ENCODE data around the gene B3GNT9. TPM values are rescaled to one million over a fixed set of nuclear protein-coding genes. Genes with fewer than 3 reads are reported as not detected.

Gene B3GNT9
- total RNA-seq, 1 donor from 2014 or later, result 7.8 TPM

DNA sequence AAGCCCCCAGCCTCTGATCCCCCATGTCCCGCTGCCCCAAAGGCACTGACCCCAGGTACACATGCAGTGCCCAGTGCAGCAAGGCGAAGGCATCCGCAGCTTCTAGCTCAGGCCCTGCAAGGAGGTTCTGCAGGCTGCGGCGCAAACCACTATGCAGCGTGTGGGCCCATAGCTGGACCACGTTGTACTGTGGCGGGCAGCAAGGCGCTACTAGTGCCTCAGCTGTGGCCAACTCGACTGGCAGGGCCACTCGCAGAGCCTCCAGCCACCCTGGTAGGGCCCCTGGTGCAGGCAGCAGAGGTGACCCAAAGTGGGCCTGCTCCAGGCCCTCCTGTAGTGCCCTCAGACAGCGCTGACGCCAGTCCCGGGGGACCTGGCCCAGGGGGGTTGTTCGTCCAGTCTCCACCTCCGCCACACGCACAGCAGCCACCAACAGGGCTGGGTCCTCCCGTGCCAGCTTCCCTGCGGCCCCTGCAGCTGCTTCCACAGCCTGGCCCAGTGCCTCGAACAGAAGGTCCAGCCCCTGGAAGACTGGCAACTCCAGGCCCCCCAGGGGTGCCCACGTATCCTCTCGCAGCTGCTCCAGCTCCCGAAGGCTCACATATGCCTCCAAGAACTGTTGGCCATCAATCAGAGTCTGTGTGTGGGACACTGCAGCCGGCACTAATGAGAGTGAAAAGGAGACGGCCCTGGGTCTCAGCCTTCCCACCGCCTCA lies 36.5 kb upstream of the B3GNT9 start:
- no peak for ATAC-seq
- DNase-seq, result no peak
- intact Hi-C loops (cut with micrococcal nuclease), result no loop called here

DNA sequence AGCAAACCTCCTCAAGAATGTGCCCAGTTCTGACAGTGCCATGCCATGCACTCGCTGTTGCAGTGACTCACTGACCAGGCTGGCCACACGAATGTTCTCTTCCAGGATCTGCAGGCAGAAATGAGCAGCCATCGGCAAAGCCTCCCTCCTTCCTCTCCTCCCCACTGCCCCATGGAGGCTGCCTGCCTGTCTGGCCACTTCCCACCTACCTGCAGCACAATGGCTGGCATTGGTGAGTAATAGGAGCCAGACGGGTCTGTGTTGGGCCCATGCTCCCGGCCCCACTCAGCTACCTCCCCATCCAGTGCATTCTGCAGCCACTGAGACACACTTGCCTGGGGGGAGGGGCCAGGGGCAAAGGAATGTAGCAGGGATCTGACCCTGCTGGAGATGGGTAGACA lies 35.8 kb upstream of the B3GNT9 start:
- DNase-seq, result no peak
- no peak for ATAC-seq
- intact Hi-C loops (cut with micrococcal nuclease), result no loop called here

DNA sequence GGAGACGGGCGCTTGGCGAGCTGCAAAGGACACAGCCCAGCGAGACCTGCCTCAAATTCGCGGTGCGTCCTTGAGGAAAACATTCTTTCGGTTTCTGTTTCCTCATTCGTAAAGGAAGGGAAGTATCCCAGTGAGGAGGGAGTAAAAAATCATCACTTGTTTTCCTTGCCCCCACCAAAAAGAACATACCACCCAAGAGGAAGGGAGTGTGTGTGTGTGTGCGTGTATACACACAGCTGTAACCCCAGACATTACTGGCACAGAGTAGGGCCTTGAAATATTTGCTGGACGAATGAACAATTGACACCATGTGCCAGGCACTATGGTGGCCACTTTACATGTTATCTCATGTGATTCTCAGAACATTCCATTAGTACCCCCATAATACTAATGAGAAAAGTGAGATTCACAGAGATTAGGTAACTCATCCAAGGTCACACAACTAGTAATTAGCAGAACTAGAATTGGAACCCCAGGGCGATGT lies 34.9 kb upstream of the B3GNT9 start:
- DNase-seq (no peak), ATAC-seq (no peak)
- intact Hi-C loops (cut with micrococcal nuclease), result no loop called here

DNA sequence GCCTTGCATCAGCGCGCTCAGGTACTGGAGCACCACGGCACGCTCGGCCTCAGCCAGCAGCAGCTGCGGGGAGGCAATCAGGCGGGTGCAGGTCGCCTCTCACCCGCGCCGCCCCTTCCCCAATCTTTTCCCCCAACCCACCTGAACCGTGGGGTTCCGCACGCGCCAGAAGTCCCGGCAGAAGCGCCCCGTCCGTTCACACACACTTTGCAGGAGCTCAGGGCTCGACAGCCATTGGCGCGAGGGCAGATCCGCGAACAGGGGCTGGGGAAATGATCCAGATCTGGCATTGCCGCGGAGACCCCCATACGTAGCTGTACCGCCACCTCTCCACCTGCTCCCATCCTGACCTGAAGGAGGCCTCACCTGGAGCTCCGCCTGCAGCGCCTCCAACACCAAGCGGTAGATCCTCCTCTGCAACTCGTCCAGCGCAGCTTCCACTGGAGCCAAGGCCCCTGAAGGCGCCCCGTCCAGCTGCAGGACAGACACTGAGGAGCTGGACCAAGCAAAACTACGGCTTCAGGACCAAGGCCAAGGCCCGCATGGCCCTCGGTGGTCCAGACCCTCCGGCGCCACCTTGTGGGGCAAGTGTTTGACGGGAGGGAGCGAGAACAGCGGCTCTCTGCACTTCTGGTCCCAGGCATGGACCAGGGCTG lies 34.3 kb upstream of the B3GNT9 start:
- peak; percentile 54 for ATAC-seq
- DNase-seq, result peak; percentile 97
- intact Hi-C loops (cut with micrococcal nuclease), result no loop called here

DNA sequence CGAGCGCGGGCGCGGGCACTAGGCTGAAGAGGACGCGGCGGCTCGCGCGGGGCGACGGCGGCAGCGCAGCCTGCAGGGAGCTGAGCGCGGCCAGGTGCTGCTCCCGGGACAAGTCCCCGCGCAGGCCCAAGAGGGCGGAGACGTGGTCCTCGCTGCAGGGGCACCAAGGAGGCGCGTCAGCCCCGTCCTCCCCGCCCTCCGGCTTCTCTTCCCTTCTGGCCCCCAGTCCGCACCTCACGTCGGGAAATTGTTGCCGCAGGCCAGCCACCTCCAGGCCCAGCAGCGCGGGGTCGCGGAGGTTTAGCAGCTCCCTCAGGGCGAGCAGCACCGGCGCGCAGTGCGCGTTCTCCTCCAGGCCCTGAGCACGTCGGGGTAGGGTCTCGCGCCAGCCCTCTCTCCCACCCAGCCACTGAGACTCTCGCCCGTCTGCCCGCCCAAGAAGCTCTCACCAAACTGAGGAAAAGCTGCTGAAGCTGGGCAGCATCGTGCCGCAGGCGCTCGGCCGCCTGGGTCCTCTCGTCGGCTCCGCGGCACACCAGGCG lies 33.7 kb upstream of the B3GNT9 start:
- peak; percentile 29 for ATAC-seq
- DNase-seq, result peak; percentile 52
- intact Hi-C loops (cut with micrococcal nuclease), result no loop called here

DNA sequence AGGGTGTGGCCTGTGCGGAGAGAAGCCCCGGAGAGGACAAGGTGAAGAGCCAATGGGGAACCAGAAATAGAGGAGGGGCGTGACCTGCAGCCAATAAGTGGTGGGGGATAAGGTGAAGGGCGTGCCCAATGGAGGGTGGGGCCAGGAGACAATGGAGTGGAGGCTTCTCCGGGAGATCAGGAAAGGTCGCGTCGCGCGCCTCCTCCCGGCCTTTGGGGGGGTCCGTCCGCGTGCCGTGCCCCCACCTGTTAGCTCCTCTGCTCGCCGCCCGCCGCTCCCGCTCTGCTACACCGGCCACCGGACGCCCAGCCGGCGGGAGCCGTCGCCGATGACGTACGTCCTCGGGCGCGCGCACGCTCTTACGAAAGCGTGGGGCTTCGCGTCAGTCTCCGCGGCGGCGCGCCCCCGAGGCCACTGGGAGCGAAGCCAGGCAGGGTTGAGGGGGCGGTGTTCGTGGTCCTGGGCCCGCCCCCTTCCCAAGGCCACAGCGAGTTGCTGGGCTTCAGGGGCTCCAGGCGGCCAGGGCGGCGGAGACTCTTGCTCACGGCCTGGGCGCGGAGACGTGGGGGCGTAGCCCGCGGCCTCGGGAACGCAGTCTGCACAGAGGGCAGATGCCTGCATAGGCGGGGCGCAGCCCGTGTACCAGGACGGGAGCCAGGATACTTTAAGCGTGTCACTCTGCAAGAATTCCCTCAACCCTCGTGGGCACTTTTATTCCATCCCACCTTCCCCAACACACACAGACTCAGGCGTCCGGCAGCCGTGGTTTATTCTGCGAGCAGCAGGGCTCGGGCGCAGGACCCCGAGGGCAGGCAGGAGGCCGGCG lies 33.0 kb upstream of the B3GNT9 start, which contains the start of gene MATCAP1:
Gene MATCAP1 (minus strand): TSS at position 337 of the 826 bp plus-strand sequence. CDS start 3,353 bp downstream, outside the sequence.
- ATAC-seq, result peak; percentile 93
- intact Hi-C loops (cut with micrococcal nuclease), result no loop called here
- DNase-seq, result peak; percentile 96

DNA sequence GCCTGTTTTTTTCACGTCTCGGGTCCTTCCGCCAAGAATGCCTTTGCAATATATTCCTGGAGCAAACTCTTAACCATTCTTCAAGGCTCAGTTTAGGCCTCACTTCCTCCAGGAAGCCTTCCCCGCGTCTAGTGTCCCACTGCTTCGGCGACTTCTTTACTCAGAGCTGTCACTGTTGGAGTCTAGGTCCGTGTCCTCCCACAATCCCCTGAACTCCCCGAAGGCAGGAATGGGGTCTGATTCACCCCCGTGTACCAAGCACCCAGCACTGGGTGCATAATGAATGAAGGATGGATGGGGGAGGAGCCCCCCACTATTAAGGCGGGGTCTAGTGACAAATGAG lies 32.5 kb upstream of the B3GNT9 start:
- ATAC-seq (no peak), DNase-seq (no peak)
- intact Hi-C loops (cut with micrococcal nuclease), result no loop called here

DNA sequence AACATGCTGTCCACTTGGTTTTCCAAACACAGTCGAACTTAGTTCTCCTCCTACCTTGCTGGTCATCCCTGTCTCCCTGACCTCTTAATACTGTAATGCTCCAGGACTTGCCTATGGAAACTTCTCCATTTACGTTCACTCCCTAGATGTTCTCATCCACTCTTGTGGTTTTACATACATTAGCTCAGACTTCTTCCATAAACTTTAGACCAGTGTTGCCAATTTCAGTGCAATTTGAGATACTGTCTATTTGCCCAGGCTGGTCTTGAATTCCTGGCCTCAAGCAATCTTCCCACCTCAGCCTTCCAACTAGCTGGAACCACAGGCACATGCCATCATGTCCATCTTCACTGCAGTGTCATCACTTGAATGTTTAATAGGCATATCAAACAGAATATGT lies 31.5 kb upstream of the B3GNT9 start:
- intact Hi-C loops (cut with micrococcal nuclease), result no loop called here
- DNase-seq, result no peak
- no peak for ATAC-seq

DNA sequence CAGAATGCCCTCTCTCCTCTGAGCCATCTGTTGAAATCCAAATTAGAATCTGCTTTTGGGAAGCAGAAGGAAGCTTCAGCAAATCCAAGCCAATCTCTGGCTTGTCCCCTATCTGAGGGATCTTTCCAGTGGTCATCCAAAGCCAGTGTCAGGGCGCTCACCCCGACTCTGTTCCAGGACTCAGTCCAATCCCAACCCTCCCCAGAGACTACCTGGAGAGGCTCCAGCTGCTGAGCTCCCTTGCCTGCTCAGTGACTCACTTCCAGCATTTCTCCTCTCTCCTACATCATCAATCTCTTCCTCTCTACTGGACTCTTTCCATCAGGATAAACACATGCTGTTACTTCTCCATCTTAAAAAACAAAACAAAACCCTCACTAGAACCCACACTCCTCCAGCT lies 30.5 kb upstream of the B3GNT9 start:
- no peak for ATAC-seq
- intact Hi-C loops (cut with micrococcal nuclease), result no loop called here
- no peak for DNase-seq

DNA sequence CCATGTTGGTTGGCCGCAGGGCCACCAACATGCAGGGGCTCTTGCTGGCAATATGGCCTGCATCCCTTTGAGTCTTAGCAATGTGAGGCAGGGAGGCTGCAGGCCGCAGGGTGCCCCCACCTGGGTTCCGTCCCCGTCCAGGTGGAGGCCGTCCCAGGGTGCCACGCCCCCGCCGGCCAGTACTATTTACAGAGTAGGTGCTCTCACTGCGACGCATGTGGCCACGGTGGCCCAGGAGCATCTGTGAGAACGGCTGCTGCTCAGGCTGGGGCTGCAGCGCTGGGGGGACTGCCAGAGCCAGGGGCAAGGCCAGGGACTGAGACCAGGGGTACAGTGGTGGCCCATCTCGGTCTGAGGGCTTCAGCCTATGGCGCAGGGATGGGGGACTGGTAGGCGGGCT lies 29.4 kb upstream of the B3GNT9 start:
- DNase-seq, result no peak
- ATAC-seq, result no peak
- intact Hi-C loops (cut with micrococcal nuclease), result no loop called here

DNA sequence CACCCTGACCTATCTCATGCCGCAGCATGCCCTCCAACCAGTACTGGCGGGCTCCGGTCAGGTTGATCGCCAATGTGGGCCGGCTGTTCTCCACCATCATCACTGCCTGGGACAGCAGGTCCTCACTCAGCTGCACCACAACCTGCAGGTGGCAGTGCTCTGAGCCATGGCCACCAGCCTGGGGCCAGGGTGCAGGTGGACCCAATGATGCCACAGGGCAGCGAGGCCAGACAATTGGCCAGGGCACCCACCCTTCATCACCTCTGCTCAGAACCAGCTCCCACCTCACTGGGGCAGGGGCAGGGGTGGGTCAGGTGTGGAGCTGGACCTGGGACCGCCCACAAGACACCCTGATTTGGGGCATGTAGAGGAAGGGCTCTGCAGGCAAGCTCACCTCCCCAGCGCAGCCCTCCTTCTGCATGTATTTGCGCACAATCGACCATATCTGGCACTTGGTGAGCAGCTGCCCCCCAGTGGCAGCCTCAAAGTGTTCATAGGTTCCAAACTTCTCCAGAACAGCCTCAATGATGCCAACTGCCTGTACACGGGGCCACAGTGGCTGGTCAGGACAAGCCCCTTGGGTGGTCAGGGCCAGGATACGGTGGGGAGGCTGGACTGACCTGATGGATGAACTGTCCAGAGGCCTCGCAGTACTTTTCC lies 28.8 kb upstream of the B3GNT9 start:
- ATAC-seq, result no peak
- no peak for DNase-seq
- intact Hi-C loops (cut with micrococcal nuclease), result no loop called here

DNA sequence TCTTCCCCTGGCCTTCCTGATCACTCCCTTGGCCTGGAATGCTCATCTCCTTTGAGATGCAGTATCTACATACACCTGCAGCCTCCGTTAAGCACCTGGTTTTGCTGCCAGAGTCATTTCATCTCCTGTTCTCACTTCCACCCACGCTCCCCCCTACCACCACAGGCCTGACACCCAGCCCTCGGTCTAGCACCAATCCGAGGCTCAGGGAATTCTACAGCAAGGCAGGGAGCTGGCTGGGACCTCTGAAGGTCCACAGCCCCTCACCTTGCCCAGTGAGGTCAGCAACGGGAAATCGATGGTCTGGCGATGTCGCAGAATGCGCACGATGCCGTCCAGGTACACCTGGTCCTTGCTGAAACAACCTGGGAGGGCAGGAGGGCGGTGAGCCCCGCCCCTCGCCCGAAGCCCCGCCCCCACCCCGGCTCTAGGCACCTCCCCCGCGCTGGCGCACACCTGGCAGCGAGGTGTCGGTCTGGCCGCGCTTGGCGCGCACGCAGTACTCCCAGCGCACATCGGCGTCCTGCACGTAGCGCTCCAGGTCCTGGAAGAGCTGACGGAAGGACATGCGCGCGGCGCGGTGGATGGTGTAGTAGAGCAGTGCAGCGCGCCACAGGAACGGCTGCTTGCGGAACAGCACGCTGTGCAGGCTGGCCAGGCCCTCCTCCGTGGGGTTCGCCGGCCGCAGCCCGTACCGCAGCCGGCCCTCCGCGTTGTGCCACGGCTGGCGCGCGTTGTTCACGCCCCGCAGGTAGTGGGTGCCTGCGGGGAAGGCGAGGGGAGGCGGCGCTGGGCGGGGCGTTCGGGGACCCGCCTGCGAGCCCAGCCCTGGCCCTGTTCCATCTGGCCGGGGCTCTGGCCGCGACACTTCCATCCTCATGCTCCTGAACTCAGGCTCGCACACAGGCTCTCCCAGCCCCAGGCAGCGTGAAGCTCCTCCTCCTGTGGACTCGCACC lies 27.2 kb upstream of the B3GNT9 start:
- peak; percentile 45 for ATAC-seq
- intact Hi-C loops (cut with micrococcal nuclease), result no loop called here

DNA sequence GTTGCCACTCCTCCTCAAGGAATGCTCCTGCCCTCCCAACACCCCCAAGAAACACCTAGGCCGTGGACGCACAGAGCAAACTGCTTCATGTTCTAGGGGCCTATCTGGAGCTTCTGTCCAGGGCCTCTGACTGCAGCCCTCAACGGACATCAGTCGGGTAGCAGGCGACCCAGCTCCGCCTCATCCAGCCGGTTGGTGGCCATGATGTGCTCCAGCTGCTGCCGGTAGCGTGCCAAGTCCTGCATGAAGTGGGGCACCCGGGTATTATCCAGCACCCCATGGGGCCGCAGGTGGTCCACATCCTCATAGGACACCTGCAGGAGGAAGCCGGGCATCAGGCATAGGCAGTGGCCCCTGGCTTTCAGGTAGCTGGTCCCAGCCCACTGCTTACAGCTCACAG lies 25.9 kb upstream of the B3GNT9 start:
- ATAC-seq (no peak), DNase-seq (no peak)
- intact Hi-C loops (cut with micrococcal nuclease), result no loop called here

More for the DNA sequence above, 27.2 kb upstream of the B3GNT9 start:
- peak; percentile 82 for DNase-seq

DNA sequence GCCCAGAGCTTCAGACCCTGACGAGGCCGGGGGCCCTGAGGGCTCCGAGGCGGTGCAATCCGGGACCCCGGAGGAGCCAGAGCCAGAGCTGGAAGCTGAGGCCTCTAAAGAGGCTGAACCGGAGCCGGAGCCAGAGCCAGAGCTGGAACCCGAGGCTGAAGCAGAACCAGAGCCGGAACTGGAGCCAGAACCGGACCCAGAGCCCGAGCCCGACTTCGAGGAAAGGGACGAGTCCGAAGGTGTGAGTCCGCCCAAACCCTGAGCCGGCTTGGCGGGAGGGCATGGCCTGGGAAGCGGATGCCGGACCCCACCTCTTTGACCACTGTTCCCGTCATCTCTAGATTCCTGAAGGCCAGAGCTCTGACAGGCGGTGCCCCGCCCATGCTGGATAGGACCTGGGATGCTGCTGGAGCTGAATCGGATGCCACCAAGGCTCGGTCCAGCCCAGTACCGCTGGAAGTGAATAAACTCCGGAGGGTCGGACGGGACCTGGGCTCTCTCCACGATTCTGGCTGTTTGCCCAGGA lies 24.0 kb upstream of the B3GNT9 start:
- DNase-seq (no peak), ATAC-seq (no peak)
- intact Hi-C loops (cut with micrococcal nuclease), result no loop called here

DNA sequence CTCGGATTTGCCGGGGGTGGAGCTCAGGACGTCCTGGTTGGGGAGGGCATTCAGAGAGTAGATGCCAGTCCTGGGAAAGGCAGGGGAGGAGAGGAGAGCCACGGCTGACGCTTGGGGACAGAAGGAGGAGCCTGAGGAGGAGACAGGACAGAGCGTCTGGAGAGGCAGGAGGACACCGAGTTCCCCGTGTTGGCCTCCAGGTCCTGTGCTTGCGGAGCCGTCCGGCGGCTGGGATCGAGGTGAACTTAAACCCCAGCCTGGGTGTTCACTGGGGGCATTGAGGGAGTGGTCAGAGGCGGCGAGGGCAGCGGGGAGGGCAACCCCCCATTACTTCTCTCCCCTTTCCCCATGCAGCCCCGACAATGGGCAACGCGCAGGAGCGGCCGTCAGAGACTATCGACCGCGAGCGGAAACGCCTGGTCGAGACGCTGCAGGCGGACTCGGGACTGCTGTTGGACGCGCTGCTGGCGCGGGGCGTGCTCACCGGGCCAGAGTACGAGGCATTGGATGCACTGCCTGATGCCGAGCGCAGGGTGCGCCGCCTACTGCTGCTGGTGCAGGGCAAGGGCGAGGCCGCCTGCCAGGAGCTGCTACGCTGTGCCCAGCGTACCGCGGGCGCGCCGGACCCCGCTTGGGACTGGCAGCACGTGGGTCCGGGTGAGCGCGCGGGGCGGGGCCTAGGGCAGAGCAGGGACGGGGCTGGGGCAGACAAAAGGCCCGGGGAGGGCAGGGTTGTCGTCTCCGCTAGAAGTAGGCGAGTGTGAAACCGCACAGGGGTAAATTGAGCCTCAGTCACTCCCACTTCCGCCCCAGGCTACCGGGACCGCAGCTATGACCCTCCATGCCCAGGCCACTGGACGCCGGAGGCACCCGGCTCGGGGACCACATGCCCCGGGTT lies 23.3 kb upstream of the B3GNT9 start:
- intact Hi-C loops (cut with micrococcal nuclease), result no loop called here
- ATAC-seq (peak; percentile 71), DNase-seq (peak; percentile 94)

DNA sequence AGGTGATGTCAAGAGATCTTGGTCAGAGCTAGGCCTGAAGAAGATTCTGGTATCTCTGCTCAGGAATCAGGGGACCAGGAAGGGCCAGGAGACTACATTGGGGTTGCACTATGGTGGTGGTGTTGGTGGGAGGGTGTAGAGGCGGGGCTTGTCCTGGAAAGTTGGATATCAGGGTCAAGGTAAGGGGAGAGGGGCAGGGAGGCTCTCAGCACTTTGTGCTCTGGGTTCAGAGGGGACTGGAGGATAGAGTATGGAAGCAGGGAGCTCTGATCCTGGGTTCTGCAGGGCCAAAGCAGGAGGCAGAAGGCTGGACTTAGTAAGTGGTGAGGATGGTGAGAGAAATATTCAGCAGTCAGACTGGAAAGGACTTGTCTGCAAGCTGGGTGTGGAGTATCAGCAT lies 22.5 kb upstream of the B3GNT9 start:
- no peak for DNase-seq
- intact Hi-C loops (cut with micrococcal nuclease), result no loop called here
- ATAC-seq, result no peak

Data from left ventricle myocardium superior (tissue), 1 donor.